Measurements from ENCODE around the gene TASP1. TPM values are rescaled to one million over a fixed set of nuclear protein-coding genes. Genes with fewer than 3 reads are reported as not detected.

Gene TASP1
- total RNA-seq, 2 experiments from 2014 or later, result 6.3 to 6.7 TPM

DNA sequence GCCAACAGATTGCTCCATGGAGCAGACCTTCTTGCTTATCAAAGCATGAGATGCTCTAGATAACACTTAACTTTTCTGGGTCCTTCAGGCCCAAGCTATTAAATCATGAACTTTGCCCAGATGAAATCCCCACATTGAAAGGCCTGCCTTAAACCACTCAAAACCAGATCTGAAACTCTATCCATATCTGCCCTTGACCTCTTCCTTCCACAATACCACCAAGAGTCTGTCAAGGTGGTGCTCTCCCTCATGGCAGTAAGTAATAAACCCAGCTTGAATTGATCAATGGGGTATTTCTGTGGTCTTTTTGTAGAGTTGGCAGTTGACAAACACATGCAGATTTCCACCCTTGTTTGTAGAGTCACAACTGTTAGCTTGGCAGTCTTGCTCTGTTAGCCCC lies 282.1 kb downstream of the TASP1 start:
- H3K4me3 Mint-ChIP-seq, result no peak overlapping the region
- no peaks in the 10 kb centered on the region for H3K4me1 Mint-ChIP-seq (ENCODE audit: low read depth)
- H3K9me3 Mint-ChIP-seq, result no peaks in the 10 kb centered on the region
- CTCF ChIA-PET, result interaction anchor here (1.8 kb wide), 1 partner anchor 190 kb away, joined by 5 read pairs; no protein-coding TSS in a partner anchor
- intact Hi-C loops (cut with micrococcal nuclease), result no loop called here
- DNase-seq, result no peak
- no peaks in the 10 kb centered on the region for H3K27me3 Mint-ChIP-seq (ENCODE audit: low read depth)
- H3K36me3 Mint-ChIP-seq (ENCODE audit: low read depth), result no peaks in the 10 kb centered on the region
- no peak overlapping the region for H3K27ac Mint-ChIP-seq

DNA sequence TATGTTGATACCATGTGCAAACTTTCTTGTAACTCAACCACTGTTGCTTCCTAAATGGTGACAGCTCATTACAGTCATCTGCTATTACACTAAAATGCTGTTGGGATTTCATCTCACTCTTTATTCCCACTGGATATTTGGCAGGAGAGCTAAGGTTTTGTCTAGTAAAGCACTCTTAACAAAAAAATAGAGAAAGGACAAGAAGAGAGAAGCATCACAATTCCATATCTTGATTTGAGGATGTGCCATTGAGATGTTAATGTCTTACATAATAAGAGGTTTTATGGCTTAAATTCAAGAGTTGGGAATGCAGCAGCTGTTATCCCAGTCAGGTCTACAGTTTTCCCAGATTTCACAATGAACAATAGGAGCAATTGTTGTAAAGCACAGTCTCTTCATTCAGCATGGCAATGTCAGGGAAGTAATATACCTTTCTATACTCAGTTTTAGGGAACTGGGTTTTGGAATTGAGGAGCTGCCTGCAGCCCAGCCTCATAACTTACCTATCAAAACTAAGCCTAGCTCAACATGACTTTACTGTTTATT lies 282.7 kb downstream of the TASP1 start:
- DNase-seq, result no peak
- CTCF ChIA-PET, result interaction anchor here (1.8 kb wide), 1 partner anchor 191 kb away, joined by 5 read pairs; no protein-coding TSS in a partner anchor
- Mint-ChIP-seq H3K27ac (no peak overlapping the region), H3K36me3 (ENCODE audit: low read depth) (no peaks in the 10 kb centered on the region), H3K4me1 (ENCODE audit: low read depth) (no peaks in the 10 kb centered on the region), H3K9me3 (no peaks in the 10 kb centered on the region), H3K4me3 (no peak overlapping the region), H3K27me3 (ENCODE audit: low read depth) (no peaks in the 10 kb centered on the region)
- intact Hi-C loops (cut with micrococcal nuclease), result no loop called here

DNA sequence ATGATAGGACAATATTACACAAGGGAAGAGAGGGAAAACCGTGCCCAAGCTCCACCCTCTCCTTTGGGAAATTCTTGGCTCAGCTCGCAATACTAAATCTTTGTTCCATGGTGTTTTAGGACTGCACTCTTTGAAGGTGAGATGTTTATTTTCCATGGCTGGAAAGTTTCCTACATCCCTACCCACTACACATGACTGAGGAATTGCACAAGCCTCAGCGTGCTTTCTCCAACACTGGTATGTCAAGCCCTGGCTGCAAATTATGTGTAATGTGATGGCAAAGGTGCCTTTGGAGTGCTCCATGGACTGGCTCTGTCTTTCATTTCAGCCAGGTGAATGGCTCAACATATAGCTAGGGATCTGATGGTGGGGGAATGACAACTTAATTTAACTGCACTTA lies 283.3 kb downstream of the TASP1 start:
- no peak for DNase-seq
- Mint-ChIP-seq H3K4me3 (no peak overlapping the region), H3K9me3 (no peaks in the 10 kb centered on the region), H3K27ac (no peak overlapping the region), H3K36me3 (ENCODE audit: low read depth) (no peaks in the 10 kb centered on the region), H3K4me1 (ENCODE audit: low read depth) (no peaks in the 10 kb centered on the region), H3K27me3 (ENCODE audit: low read depth) (no peaks in the 10 kb centered on the region)
- intact Hi-C loops (cut with micrococcal nuclease), result no loop called here
- CTCF ChIA-PET, result interaction anchor here (0.6 to 1.8 kb wide), 2 partner anchors 192 to 712 kb away, joined by 3 to 5 read pairs; no protein-coding TSS in a partner anchor

DNA sequence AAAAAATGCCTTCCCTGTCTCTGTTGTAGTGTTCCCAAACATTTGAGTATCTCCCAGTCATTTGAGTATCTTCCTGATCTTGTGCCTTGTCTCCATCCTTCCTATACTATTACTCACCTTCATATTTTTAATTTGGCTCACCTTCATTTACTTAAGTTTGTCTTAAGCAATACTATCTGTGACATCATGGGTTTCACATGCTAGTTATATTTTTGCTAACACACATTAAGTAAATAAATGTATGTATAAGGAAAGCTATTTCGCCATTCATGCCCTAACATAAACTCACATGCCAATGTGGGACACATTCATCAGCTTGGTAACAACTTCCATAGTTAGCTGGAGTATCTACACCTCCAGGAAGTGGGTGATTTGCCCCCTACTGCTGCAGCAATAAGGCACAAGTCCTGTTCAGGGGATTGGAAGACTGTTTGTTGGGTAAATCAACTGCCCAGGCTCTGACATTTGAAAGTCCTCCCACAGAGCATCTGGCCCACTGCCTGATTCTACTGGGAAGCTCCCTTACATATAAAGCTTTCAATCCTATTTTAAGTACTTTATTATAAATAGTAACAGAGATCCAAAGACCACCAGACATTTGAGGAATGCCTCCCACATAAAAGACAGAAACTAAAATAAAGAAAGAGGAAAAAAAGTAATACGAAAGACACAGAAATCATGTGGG lies 285.3 kb downstream of the TASP1 start:
- no peaks in the 10 kb centered on the region for H3K9me3 Mint-ChIP-seq
- intact Hi-C loops (cut with micrococcal nuclease), result no loop called here
- CTCF ChIA-PET, result interaction anchor here (0.6 to 1.2 kb wide), 2 partner anchors 193 to 1778 kb away, joined by 3 to 4 read pairs; no protein-coding TSS in a partner anchor
- H3K27me3 Mint-ChIP-seq (ENCODE audit: low read depth), result no peaks in the 10 kb centered on the region
- no peaks in the 10 kb centered on the region for H3K4me1 Mint-ChIP-seq (ENCODE audit: low read depth)
- no peaks in the 10 kb centered on the region for H3K36me3 Mint-ChIP-seq (ENCODE audit: low read depth)
- no peak overlapping the region for H3K27ac Mint-ChIP-seq
- no peak overlapping the region for H3K4me3 Mint-ChIP-seq
- no peak for DNase-seq

DNA sequence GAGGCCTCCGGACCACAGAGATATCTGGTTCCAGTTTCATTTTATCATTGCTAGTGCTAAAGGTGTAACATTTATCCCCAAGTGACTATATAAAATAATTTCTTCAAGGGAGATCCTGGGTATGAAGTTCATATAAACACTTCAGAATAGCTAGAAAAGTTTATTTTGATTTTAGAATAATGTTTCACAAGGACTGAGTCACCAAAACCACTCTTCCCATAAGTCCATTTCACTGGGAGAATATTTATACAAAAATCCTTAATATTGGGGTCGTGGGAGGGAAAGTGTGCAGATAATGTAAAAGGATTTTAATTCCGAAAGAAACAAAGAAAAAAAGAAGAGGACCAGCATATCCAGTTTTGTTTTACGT lies 289.5 kb downstream of the TASP1 start:
- Mint-ChIP-seq H3K4me3 (no peak overlapping the region), H3K4me1 (ENCODE audit: low read depth) (no peaks in the 10 kb centered on the region), H3K36me3 (ENCODE audit: low read depth) (no peaks in the 10 kb centered on the region), H3K27me3 (ENCODE audit: low read depth) (no peaks in the 10 kb centered on the region), H3K27ac (no peak overlapping the region), H3K9me3 (no peaks in the 10 kb centered on the region)
- no peak for DNase-seq
- intact Hi-C loops (cut with micrococcal nuclease), result no loop called here
- CTCF ChIA-PET, result no interaction called here

DNA sequence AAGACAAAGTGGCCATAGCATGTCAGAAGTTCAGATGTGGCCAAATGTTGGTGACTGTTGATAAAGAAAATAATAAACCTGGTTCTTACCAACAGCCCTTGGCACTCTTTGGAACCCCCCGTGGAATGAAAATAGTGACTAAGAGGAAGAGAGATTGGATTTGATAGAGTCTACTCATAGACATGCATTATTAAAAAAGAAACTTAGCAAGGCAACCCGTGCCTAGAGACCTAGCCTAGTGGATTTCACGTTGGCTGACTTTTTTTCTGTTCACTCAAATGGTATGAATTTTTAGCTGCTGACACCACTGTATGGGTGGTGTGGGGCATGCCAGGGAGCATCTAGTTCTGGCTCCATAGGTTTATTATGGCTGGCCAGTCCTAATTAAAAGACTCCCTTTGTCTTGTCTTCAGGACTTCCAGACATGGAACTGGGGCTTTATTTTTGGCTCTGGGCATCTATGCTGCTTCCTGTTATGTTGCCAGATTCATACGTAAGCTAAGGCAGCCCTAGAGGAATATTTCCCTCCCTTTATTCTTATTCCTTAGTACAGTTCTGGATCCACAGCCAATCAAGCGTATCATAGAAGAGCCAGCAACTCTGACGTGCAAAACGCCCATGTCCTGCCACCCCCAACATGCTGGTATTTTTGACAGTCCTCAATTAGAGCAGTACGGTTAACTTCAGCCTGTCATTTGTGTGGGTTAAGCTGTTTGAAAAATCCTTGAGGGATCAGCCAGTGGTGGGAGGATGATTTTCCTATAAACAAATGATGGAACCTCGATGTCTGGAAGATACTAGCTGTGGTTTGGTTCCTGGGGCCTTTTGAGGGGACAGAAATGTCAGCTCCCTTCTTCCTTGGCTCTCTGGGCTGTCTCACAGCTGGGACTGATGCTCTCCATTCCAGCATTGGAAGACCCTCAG lies 290.2 kb downstream of the TASP1 start:
- Mint-ChIP-seq H3K4me3 (no peak overlapping the region), H3K27me3 (ENCODE audit: low read depth) (no peaks in the 10 kb centered on the region)

DNA sequence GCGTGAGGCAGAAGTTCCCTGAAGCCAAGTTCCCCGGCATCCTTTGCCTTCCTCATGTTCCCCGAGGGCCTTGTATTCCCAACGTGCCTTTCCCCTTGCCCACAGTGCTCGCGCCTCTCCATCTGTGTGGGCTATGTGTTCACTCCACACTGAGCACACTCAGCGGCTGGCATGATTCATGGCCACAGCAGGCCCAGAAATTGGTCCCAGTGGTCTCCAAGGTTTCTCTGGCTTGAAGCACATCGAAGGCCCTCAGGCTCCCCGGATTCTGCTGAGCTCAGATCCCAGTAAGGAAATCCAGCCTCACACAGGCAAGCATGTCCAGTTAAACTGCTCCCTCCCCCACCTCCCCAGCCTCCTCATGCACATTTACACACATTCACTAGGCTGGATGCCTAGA lies 294.1 kb downstream of the TASP1 start:
- Mint-ChIP-seq H3K9me3 (no peaks in the 10 kb centered on the region), H3K4me3 (no peak overlapping the region), H3K4me1 (ENCODE audit: low read depth) (no peaks in the 10 kb centered on the region), H3K27me3 (ENCODE audit: low read depth) (no peaks in the 10 kb centered on the region), H3K36me3 (ENCODE audit: low read depth) (no peaks in the 10 kb centered on the region), H3K27ac (no peak overlapping the region)
- CTCF ChIA-PET, result interaction anchor here (0.7 kb wide), 1 partner anchor 202 kb away, joined by 3 read pairs; no protein-coding TSS in a partner anchor
- DNase-seq, result no peak
- intact Hi-C loops (cut with micrococcal nuclease), result no loop called here

More for the DNA sequence above, 290.2 kb downstream of the TASP1 start:
- no peak for DNase-seq
- CTCF ChIA-PET, result no interaction called here
- Mint-ChIP-seq H3K4me1 (ENCODE audit: low read depth) (no peaks in the 10 kb centered on the region), H3K27ac (no peak overlapping the region), H3K36me3 (ENCODE audit: low read depth) (no peaks in the 10 kb centered on the region), H3K9me3 (no peaks in the 10 kb centered on the region)
- intact Hi-C loops (cut with micrococcal nuclease), result no loop called here

DNA sequence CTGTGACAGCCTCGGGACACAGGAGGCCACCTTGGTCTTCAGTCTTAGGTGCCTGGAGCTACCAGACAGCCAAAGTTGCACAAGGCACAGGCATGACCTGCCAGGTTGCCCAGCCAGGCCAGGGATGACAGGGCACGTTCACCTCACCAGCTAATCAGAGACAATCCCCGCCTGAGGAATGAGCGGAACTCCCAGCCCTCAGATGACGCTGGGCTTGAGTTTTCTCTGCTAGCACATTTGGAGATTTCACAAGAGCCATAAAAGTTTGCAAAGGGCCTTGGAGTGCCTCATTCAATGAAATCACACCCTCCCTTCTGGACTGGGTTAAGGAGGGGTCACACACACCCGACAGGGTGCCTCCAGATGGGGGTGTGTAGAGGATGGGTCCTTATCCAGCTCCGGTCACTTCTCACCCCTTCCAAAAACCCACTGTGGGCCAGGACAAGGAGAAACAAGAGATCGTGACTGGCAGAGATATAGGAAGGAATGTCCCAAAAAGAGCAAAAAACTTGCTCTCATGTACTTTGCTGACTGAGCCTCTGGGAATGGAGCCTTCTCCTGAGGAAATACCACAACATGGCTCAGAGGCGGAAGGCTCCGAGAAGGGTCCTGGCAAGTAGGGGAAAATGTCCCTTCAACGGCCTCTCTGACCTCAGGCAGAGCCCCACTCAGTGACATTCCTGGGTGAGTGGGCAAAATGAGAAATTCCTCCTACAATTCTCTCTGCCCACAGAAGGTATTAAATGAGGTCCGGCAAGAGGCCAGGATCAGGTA lies 296.1 kb downstream of the TASP1 start:
- no peaks in the 10 kb centered on the region for H3K36me3 Mint-ChIP-seq (ENCODE audit: low read depth)
- H3K27me3 Mint-ChIP-seq (ENCODE audit: low read depth), result no peaks in the 10 kb centered on the region
- H3K4me3 Mint-ChIP-seq, result no peak overlapping the region
- intact Hi-C loops (cut with micrococcal nuclease), result no loop called here
- H3K27ac Mint-ChIP-seq, result no peak overlapping the region
- no peaks in the 10 kb centered on the region for H3K9me3 Mint-ChIP-seq
- H3K4me1 Mint-ChIP-seq (ENCODE audit: low read depth), result peaks cover 3% of the 10 kb centered on the region
- DNase-seq, result no peak
- CTCF ChIA-PET, result no interaction called here

DNA sequence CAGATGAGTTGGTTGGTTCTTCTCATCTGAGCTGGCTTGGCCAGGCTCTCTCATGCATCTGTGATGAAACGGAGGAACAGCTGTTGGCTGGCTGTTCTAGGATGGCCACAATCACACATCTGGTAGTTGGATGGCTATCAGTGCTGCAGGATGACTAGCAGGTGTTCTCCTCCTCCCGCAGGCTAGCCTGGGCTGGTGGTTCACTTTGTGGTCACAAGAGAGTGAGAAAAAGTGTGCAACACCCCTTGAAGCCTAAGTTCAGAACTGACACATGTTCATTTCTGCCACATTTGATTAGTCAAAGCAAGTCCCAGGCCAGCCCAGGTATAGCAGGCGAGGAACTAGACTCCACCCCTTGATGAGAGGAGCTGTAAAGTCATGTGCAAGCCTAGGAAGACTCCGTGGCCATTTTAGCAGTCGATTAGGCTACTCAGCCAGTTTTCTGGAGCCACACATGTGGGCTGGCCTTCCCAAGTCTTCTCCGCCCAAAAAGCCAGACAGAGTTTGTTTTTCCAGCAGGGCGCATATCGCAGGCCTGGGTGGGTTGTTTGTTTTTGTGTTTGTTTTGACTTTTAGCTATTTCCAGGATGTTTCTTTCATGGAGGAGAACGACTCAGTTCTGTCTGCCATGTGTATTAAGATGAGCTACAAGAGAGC lies 296.9 kb downstream of the TASP1 start:
- intact Hi-C loops (cut with micrococcal nuclease), result no loop called here
- H3K36me3 Mint-ChIP-seq (ENCODE audit: low read depth), result no peaks in the 10 kb centered on the region
- H3K27me3 Mint-ChIP-seq (ENCODE audit: low read depth), result no peaks in the 10 kb centered on the region
- CTCF ChIA-PET, result no interaction called here
- peaks cover 8% of the 10 kb centered on the region for H3K4me1 Mint-ChIP-seq (ENCODE audit: low read depth)
- no peaks in the 10 kb centered on the region for H3K9me3 Mint-ChIP-seq
- no peak overlapping the region for H3K27ac Mint-ChIP-seq
- DNase-seq, result no peak
- H3K4me3 Mint-ChIP-seq, result no peak overlapping the region

DNA sequence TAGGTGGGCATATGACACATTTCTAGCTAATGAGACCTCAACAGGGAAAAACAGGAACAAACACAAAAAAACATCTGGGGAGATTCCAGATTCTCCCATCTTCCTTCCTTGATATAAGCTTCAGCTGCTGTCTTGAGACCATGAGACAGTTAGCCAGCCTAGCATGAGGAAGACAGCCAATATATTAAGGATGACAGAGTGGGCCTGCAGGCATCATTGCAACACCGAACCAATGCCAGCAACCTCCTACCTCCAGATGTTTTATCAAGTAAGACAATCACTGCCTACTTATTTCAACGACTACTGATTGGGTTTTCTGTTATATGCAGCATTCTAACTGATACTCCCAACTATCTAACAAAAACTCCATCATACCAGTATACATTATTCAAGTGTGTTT lies 298.6 kb downstream of the TASP1 start:
- no peak for DNase-seq
- CTCF ChIA-PET, result interaction anchor here (1.5 kb wide), 1 partner anchor 206 kb away, joined by 4 read pairs; no protein-coding TSS in a partner anchor
- intact Hi-C loops (cut with micrococcal nuclease), result no loop called here
- peaks cover 11% of the 10 kb centered on the region for H3K4me1 Mint-ChIP-seq (ENCODE audit: low read depth)
- H3K27ac Mint-ChIP-seq, result no peak overlapping the region
- H3K9me3 Mint-ChIP-seq, result no peaks in the 10 kb centered on the region
- no peaks in the 10 kb centered on the region for H3K27me3 Mint-ChIP-seq (ENCODE audit: low read depth)
- no peak overlapping the region for H3K4me3 Mint-ChIP-seq
- H3K36me3 Mint-ChIP-seq (ENCODE audit: low read depth), result no peaks in the 10 kb centered on the region

All from activated naive CD4-positive, alpha-beta T cell treated with anti-CD3 and anti-CD28 coated beads for 36 hours (primary cell).